HG02678 (cell line): ENCODE measurements around the gene ADGRF4.
A peak's percentile ranks its signal among the peaks of the same experiment; 100 is the strongest.
"Not testable (repeated sequence)": the region's sequence is repeated elsewhere in the genome, so short reads cannot be mapped to it uniquely, and the experiment has no call there.

Experiments used
- ATAC-seq: cut with Tn5 transposase; IDR thresholded peaks from one replicate; pipeline ENCODE4 v1.9.1; 2021; ENCODE audit warnings: mild to moderate bottlenecking, moderate library complexity; ENCODE audit not compliant: unreplicated experiment

ADGRF4 gene

DNA sequence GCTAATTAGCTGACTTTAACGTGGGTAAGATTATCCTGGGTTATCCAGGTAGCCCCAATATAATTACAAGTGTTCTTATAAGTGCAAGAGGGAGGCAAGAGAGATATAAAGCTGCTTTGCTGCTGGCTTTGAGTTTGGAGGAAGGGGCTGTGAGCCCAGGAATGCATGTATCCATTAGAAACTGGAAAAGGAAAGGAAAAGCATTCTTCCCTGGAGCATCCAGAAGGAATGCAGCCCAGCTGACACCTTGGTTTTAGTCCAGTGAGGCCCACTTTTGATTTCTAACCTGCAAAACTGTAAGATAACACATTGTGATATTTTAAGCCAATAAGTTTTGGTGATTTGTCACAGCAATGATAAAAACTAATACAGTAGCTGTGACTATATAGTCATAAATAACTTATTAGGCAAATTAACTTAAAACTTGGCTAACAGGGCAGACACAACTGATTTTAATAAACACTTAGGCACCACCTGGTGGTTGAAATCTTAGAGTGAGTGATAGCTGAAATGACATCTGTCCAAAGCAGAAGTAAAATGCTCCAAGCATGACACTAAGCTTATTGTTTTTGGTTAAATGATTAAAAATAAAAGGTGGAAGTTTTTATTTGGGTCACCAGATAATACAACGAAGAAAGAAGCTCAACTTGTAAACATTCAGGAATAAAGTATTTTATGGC lies 35.6 kb downstream of the ADGRF4 start:
- peak; percentile 67 for ATAC-seq

DNA sequence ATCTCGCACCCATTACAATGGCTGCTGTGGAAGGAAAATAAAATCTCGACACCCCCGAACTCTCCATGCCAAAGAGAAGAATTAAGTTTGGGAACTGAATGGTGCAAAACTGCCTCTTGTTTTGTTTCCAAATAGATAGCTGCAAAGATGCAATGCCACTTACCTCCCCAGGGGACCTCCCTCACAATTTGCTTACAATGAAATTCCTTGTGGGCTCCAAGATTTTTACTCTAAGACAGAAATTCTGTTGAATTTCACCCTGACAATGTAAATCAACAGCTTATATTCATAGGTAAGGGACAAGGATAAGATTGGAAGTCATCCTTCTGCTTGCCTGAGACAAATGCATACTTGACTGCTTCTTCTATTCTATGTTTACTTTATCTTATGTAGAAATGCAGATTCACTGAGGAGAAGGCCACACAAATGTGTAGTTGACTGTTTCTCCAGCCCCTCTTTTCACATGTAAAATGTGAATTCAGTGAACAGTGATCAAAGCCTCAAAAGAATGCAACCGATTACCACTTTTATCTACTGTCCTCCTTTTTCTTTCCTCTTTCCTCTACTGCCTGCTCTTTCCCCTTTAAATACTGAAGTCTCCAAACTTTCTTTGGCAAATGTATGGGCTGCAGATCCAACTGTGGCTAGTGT lies 36.6 kb downstream of the ADGRF4 start:
- no peak for ATAC-seq

DNA sequence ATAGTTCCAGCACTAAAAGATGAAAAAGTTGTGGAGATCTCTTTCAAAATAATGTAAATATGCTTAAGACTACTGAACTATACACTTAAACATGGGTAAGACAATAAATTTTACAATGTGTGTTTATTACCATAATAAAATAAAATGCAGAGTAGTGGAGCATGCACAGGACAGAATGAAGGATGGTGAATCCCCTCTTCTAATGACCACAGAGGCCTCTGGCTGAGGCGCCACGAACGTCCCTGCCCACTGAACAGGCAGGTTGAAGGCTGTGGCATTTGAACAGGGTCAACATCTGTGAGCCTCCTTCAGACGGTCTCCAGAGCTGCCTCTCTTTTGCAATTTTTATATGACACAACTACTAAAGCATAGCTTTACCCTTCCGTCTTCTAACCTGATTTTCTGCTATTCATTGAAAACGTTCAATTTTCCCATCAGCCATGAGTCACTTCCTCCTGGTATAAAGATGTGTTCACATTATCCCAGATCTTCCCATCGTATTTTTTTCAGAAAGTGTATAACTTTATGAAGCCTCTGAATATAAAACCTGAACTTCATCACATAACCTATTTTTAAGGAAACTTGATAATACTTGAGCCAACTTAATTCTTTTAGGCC lies 37.8 kb downstream of the ADGRF4 start:
- no peak for ATAC-seq

DNA sequence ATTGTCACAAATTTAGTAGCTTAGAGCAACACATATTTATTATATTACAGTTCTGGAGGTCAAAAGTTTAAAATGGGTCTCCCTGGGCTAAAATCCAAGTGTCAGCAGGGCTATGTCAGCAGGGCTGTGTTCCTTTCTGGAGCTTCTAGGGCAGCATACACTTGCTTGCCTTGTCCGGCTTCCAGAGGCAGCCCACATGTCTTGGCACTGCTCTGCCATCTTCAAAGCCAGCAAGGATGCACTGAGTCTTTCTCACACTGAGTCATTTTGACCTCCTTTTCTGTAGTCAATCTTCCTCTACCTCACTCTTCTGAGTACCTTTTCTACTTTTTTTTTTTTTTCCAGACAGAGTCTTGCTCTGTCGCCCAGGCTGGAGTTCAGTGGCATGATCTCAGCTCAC lies 39.0 kb downstream of the ADGRF4 start:
- no peak for ATAC-seq

DNA sequence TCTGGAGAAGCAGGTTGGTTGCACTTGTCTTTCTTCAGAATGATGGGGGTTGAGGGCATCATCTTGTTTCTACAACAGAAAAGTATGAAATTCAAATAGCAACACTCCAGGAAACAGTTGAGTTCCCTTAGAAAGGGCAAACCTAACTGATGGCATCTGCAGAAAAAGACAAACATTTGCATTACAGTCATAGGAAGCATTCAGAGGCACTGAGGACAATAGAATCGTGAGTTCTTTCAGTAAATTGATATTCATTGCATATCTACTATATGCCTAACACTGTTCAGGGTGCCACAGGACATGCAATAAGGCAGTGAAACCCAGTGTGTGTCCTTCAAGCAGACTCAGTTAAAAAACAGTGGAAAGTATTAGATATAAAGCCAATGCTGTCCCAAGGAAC lies 42.3 kb downstream of the ADGRF4 start:
- no peak for ATAC-seq

DNA sequence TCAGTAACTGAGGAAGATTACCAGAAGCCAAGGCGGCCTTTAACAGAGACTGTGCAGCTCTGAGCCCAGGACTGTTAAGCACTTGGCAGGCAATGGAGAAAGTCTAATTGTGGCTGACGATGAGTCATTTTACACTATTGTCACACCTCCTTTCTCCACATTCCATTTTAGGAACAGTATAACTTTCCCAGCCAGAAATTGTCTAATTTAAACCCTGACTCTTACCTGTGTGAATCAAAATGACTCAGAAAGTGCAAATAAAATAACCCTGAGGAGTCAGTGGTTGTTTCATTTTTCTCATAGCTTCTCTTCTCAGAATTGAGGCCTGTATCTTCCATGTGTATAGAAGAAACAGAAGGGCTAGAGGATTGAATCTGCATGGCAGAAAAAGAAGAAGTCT lies 43.4 kb downstream of the ADGRF4 start:
- ATAC-seq, result no peak

DNA sequence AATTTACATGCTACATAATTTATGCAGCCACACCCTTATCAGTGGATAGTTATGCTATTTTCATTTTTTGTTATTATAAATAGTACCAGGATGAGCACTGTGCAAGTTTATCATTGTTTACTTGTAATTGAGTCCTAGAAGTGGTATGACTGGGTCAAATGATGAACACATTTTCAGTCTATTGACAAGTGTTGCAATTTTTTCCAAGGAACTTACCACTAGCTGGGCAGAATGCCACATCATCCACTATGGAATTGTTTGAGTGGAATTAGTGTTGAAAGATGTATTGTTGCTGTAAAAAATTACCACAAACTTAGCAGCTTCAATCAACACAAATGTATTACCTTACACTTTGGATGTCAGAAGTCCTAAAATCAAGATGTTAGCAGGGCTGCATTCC lies 45.4 kb downstream of the ADGRF4 start:
- ATAC-seq, result no peak

DNA sequence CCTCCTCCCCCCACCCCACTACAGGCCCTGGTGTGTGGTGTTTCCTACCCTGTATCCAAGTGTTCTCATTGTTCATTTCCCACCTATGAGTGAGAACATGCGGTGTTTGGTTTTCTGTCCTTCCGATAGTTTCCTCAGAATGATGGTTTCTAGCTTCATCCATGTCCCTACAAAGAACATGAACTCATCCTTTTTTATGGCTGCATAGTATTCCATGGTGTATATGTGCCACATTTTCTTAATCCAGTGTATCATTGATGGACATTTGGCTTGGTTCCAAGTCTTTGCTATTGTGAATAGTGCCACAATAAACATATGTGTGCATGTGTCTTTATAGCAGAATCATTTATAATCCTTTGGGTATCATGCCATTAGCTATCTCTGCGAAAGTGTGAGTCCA lies 46.9 kb downstream of the ADGRF4 start:
- ATAC-seq, result not testable (repeated sequence)

DNA sequence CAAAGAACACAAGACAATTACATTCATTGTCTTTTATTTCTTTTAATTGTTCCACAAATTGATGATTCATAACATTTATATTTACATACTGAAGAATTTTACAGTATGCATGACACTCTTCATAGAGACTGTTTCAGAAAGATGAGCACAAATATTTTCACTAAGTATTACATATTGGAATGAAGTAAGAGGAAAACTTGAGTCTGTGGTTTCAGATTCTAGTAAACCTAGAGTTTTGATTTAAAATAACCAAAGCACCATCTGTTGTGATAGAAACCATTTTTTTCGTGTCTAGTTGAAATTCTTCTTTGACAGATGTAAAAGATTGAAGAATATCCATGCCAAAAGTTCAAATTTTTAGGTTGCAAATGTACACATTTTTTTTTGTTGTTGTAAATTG lies 51.4 kb downstream of the ADGRF4 start:
- ATAC-seq, result no peak

DNA sequence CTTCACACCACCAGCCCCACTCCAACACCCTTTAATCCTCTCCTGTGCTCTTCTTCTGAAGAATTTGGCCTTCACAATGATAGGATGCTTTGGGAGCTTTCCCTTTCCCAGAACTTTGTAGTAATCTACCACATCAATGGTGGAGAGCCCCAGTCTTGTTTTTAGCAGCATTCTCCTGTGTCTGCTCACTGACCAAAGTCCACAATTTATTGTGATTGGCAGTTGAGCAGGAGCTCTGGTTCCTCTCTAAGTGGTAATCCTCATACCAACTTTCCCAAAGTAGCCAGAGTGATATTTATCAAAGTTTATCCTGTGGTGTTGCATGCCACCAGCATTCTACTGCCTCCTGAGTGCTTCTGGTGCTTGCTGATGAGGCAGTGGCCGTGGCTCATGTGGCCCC lies 54.4 kb downstream of the ADGRF4 start:
- no peak for ATAC-seq

DNA sequence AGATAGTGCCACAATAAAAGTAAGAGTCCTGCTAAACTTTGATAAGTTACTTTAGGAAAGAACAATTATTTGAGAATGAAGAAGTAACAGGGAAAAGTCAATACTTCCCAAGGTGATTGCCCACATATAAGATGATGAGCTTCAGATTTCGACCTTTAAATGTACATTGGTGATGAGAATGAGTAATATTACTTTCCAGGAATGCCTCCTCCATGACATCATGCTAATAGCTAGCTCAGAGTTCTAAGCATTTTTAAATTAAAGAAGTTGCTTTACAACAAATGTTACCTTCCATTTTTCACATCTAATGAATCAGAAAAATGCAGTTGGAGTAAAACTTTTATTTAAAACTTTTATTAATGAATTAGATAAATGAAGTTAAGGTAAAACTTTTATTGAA lies 61.0 kb downstream of the ADGRF4 start:
- ATAC-seq, result no peak

DNA sequence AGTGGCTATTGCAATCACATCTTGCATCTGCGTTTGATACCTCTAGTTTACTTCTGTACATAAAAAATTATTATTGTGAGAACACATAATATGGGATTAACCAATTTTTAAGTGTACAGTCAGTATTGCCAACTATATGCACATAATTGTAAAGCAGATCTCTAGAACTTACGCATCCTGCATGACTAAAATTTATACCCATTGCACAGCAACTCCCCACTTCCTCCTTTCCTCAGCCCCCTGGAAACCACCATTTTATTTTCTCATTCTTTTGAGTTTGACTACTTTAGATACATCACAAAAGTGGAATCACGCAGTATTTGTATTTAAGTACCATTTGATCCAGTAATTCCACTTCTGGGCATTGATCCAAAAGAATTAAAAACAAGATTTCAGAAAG lies 64.1 kb downstream of the ADGRF4 start:
- ATAC-seq, result no peak

DNA sequence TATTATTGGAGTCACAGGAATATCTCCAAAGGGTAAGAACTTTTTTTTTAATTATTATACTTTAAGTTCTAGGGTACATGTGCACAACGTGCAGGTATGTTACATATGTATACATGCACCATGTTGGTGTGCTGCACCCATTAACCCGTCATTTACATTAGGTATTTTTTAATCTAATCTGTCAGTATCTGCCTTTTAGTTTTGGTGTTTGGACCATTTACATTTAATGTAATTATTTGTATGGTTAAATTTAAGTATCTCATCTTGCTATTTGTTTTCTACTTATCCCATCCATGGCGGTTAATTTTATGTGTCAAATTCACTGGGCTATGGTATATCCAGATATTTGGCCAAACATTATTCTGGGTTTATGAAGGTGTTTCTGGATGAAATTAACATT lies 68.1 kb downstream of the ADGRF4 start:
- no peak for ATAC-seq

DNA sequence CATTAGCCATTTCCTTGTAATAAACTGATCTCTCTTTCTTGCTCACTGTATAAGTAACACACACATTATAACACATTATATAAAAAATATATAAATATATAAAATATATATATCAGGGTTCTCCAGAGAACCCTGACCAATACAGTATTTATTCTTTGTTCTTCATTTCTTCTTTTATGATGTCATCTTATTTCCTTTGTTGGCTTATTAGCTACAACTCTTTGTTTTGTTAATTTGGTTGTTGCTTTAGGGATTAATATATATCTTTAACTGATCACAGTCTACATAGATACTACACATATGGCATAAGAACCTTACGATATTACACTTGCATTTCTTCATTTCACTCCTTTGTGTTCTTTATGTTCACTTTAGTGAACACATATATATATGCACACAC lies 68.7 kb downstream of the ADGRF4 start:
- no peak for ATAC-seq

DNA sequence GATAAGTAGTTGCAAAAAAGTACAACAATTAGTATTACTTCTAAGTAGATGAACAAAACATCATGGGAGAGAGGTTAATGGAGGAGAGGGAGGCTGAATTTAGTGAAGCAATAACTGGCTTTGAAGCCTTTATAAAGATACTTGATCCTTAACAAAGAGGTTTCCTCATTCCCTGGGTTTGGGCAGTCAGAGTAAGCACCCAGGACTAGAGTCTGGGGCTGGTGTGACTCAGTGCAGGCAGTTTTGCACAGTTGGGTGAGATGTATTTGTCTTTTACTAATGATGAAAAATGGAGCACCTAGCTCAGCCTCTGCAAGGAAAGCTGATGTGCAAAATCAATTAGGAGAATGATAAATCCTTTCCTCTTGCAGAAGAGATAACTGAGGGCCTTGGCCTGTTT lies 71.6 kb downstream of the ADGRF4 start:
- ATAC-seq, result no peak
